ENCODE measurements around the gene PCBD1. TPM values are rescaled to one million over a fixed set of nuclear protein-coding genes. Genes with fewer than 3 reads are reported as not detected.

PCBD1 gene
- total and polyA plus RNA-seq, 2 experiments from 2014 or later: 33.3 to 78.5 TPM

GRCh38 chr10:70908406-70909296 lies 20.3 kb upstream of the PCBD1 start:
- Histone ChIP-seq H3K4me1 (ENCODE audit: insufficient read depth) (no peaks in the 10 kb centered on the region), H3K9me2 (ENCODE audit: insufficient read depth) (no peaks in the 10 kb centered on the region), H3K27ac (ENCODE audit: low read depth) (no peak overlapping the region), H3K79me2 (replicated peaks; ENCODE audit: insufficient read depth) (no peaks in the 10 kb centered on the region), H3F3A (replicated peaks; ENCODE audit: low read depth) (no peaks in the 10 kb centered on the region), H2AFZ (no peak overlapping the region), H3K4me3 (no peak overlapping the region), H3K27me3 (ENCODE audit: insufficient read depth) (no peaks in the 10 kb centered on the region), H3K4me2 (no peak overlapping the region), H3K36me3 (ENCODE audit: insufficient read depth) (no peaks in the 10 kb centered on the region), H4K20me1 (replicated peaks; ENCODE audit: insufficient read depth) (no peaks in the 10 kb centered on the region)
- Mint-ChIP-seq H3K4me1 (no peaks in the 10 kb centered on the region; the same call in 2 of the 3 replicates), H3K36me3 (ENCODE audit: low read depth) (no peaks in the 10 kb centered on the region), H3K9me3 (peaks cover 3% of the 10 kb centered on the region; the same call in 2 of the 3 replicates), H3K4me3 (no peak overlapping the region), H3K27ac (no peak overlapping the region), H3K27me3 (ENCODE audit: insufficient read depth, low read depth, poor library complexity) (peaks cover 12% of the 10 kb centered on the region)
- no peak for DNase-seq (ENCODE audit: low spot score)
- no peak for ATAC-seq
- TF ChIP-seq EZH2phosphoT487 (IDR thresholded peaks at IDR 0.05; ENCODE audit: unreplicated experiment) (no peak), CTCF (conservative IDR thresholded peaks at IDR 0.05; ENCODE audit: low read depth in 2 of 2) (no peak), POLR2AphosphoS5 (IDR thresholded peaks at IDR 0.05; ENCODE audit: low read depth) (no peak), STAT1 (IDR thresholded peaks at IDR 0.05; ENCODE audit: unreplicated experiment) (no peak), ZNF462 (CRISPR knock-in tag; IDR thresholded peaks at IDR 0.05) (no peak), REST (IDR thresholded peaks at IDR 0.05; ENCODE audit: unreplicated experiment) (no peak), CREB1 (CRISPR knock-in tag; IDR thresholded peaks at IDR 0.05; ENCODE audit: low read depth) (no peak), ZNF331 (CRISPR knock-in tag; IDR thresholded peaks at IDR 0.05; ENCODE audit: low read depth) (no peak), NANOG (IDR thresholded peaks at IDR 0.05; ENCODE audit: borderline replicate concordance) (no peak), ZNF114 (CRISPR knock-in tag; IDR thresholded peaks at IDR 0.05) (no peak), JUNB (IDR thresholded peaks at IDR 0.05; ENCODE audit: unreplicated experiment) (no peak), EZH2 (IDR thresholded peaks at IDR 0.05; ENCODE audit: low read depth, unreplicated experiment) (no peak)
- TF ChIP-seq, protein P1, sequence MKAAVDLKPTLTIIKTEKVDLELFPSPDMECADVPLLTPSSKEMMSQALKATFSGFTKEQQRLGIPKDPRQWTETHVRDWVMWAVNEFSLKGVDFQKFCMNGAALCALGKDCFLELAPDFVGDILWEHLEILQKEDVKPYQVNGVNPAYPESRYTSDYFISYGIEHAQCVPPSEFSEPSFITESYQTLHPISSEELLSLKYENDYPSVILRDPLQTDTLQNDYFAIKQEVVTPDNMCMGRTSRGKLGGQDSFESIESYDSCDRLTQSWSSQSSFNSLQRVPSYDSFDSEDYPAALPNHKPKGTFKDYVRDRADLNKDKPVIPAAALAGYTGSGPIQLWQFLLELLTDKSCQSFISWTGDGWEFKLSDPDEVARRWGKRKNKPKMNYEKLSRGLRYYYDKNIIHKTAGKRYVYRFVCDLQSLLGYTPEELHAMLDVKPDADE (IDR thresholded peaks at IDR 0.05): no peak

Data from GM23338 (cell line).